Muscle layer of duodenum (tissue), 2 donors: ENCODE results near the gene APP.

Source experiments
- H3K27ac ChIP-seq: one replicate; pipeline ENCODE4 v1.7.0; 2013; ENCODE audit warnings: mild to moderate bottlenecking, low read length
- H3K27me3 ChIP-seq: one replicate; pipeline ENCODE4 v1.7.0; 2013; ENCODE audit warnings: low read depth, mild to moderate bottlenecking, control low read depth, low read length
- H3K36me3 ChIP-seq, 2 donors: one replicate each; pipeline ENCODE4 v1.7.0; 2013; ENCODE audit warnings: low read length in 2 of 2, control low read depth in 1 of 2, mild to moderate bottlenecking in 1 of 2; ENCODE audit not compliant: insufficient read depth in 2 of 2, control insufficient read depth in 1 of 2
- H3K4me1 ChIP-seq, 2 donors: one replicate each; pipeline ENCODE4 v1.7.0; 2013; ENCODE audit warnings: low read length in 2 of 2, mild to moderate bottlenecking in 2 of 2, control low read depth in 1 of 2, moderate library complexity in 1 of 2; ENCODE audit not compliant: insufficient read depth in 2 of 2, control insufficient read depth in 1 of 2
- H3K4me3 ChIP-seq, 2 donors: one replicate each; pipeline ENCODE4 v1.7.0; 2013; ENCODE audit warnings: low read length in 2 of 2, low read depth in 1 of 2, mild to moderate bottlenecking in 1 of 2
- H3K9me3 ChIP-seq, 2 donors: one replicate each; pipeline ENCODE4 v1.7.0; 2013; ENCODE audit warnings: low read length in 2 of 2, control low read depth in 1 of 2, mild to moderate bottlenecking in 1 of 2; ENCODE audit not compliant: control insufficient read depth in 1 of 2
- donor health status: healthy.

The APP gene

DNA sequence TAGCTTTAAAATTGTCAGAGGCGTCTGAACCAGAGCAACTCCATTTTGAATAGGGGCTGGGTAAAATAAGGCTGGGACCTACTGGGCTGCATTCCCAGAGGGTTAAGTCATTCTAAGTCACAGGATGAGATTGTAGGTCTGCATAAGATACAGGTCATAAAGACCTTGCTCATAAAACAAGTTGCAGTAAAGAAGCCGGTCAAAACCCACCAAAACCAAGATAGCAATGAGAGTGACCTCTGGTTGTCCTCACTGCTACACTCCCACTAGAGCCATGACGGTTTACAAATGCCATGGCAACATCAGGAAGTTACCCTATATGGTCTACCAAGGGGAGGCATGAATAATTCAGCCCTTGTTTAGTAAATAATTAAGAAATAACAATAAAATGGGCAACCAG is 292.2 kb downstream of the APP start:
- Histone ChIP-seq H3K27me3 (no peaks in the 10 kb centered on the region), H3K4me1 (no peaks in the 10 kb centered on the region), H3K9me3 (no peaks in the 10 kb centered on the region), H3K36me3 (peaks cover 0 to 5% of the 10 kb centered on the region in 2 donors), H3K4me3 (no peak overlapping the region), H3K27ac (no peak overlapping the region)

DNA sequence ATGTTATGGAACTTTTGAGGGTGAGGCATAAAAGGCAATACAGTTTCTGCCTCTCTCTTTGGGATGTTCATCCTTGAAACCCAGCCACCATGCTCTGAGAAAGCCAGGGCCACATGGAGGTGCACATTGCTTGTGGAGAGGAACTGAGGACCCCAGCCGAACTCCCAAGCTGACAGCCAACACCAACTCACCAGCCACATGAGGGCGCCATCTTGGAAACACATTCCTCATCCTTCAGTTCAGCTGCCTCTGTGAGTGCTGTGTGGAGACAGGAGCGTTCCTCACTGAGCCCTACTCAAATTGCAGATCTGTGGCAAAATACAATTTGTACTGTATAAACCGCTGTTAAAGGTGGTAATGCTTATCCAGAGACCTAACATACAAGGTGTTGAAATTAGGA is 298.3 kb downstream of the APP start:
- Histone ChIP-seq H3K36me3 (no peaks in the 10 kb centered on the region), H3K9me3 (no peaks in the 10 kb centered on the region), H3K27me3 (no peaks in the 10 kb centered on the region), H3K4me3 (no peak overlapping the region), H3K4me1 (no peaks in the 10 kb centered on the region), H3K27ac (no peak overlapping the region)

DNA sequence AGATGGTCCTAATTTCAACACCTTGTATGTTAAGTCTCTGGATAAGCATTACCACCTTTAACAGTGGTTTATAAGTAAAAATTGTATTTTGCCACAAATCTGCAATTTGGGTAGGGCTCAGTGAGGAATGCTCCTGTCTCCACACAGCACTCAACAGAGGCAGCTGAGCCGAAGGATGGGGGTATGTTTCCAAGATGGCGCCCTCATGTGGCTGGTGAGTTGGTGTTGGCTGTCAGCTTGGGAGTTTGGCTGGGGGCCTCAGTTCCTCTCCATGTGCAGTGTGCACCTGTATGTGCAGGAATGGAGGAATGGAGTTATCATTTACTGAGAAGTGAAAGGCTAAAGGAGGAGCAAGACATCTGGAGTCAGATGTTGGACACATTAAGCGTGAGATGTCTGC is 299.0 kb downstream of the APP start:
- Histone ChIP-seq H3K36me3 (no peaks in the 10 kb centered on the region), H3K4me3 (no peak overlapping the region), H3K9me3 (no peaks in the 10 kb centered on the region), H3K27ac (no peak overlapping the region), H3K4me1 (no peaks in the 10 kb centered on the region), H3K27me3 (no peaks in the 10 kb centered on the region)

DNA sequence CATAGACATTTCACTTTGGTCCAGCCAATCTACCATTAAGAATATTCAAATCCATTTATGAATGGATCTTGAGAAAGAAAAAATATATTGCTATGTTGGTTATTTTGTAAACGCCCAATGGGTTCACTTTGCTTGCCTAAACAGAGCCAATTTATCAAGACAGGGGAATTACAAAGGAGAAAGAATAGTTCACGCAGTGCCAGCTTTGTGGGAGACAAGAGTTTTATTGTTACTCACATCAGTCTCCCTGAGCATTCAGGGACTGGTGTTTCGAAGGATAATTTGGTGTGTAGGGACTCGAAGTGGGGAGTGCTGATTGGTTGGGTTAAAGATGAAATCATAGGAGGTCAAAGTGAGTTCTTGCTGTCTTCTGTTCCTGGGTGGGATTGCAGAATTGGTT is 300.5 kb downstream of the APP start:
- no peak overlapping the region for H3K4me3 ChIP-seq
- no peaks in the 10 kb centered on the region for H3K36me3 ChIP-seq
- no peak overlapping the region for H3K27ac ChIP-seq
- no peaks in the 10 kb centered on the region for H3K27me3 ChIP-seq
- H3K4me1 ChIP-seq = no peaks in the 10 kb centered on the region
- no peaks in the 10 kb centered on the region for H3K9me3 ChIP-seq

DNA sequence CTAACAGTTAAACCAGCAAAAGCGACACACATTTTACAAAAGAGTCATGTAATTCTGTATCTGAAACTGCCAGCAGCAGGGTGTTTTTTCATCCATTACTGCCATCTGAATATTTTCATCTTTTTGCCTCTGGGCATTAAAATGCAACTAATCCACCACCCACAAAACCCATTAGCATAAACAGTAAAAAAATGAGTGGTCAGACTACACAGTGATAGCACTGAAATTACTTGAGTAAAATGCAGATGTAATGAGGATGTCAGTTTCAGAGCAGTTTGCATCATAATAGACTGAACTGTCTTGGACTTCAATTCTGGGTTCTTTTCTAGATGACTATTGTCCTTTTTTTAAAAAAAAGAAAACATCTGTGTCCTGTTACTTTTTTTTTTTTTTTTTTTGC is 303.5 kb downstream of the APP start:
- no peaks in the 10 kb centered on the region for H3K36me3 ChIP-seq
- H3K4me3 ChIP-seq = no peak overlapping the region
- no peaks in the 10 kb centered on the region for H3K4me1 ChIP-seq
- no peaks in the 10 kb centered on the region for H3K27me3 ChIP-seq
- H3K27ac ChIP-seq = no peak overlapping the region
- no peaks in the 10 kb centered on the region for H3K9me3 ChIP-seq

DNA sequence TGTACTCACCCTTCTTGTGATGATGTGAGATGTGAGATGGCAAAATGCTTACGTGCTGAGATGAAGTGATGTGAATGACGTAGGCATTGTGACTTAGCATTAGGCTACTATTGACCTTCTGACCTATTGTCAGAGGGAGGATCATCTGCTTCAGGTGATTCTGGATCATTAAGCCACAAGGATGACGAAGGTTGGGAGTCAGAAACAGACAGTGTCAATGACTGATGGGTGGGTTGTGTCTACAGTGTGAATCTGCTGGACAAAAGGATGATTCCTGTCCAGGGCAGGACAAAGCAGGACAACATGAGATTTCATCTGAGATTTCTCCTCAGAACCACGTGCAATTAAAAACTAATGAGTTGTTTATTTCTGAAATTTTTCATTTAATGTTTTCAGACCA is 306.8 kb downstream of the APP start:
- Histone ChIP-seq H3K27me3 (no peaks in the 10 kb centered on the region), H3K27ac (no peak overlapping the region), H3K4me1 (no peaks in the 10 kb centered on the region), H3K9me3 (no peaks in the 10 kb centered on the region), H3K36me3 (no peaks in the 10 kb centered on the region), H3K4me3 (no peak overlapping the region)

DNA sequence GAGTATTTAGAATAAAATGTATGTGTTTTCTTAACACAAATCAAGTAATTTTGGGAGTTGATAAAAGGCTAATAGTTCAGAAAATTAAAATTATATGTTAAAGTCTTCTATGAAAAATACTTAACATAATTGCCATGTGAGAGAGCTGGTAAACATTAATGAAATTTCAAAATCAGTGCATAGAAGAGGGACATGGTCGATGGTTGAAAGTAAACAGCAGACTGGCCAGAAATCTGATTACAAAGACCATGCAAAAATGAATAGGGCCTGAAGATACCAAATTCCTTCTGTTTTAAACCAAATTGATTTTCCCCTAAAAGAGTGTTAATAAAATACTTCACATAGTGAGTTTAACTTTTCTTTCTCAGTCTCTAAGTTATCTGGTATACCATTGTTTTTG is 307.5 kb downstream of the APP start:
- Histone ChIP-seq H3K4me1 (no peaks in the 10 kb centered on the region), H3K4me3 (no peak overlapping the region), H3K27me3 (no peaks in the 10 kb centered on the region), H3K9me3 (no peaks in the 10 kb centered on the region), H3K27ac (no peak overlapping the region), H3K36me3 (no peaks in the 10 kb centered on the region)

DNA sequence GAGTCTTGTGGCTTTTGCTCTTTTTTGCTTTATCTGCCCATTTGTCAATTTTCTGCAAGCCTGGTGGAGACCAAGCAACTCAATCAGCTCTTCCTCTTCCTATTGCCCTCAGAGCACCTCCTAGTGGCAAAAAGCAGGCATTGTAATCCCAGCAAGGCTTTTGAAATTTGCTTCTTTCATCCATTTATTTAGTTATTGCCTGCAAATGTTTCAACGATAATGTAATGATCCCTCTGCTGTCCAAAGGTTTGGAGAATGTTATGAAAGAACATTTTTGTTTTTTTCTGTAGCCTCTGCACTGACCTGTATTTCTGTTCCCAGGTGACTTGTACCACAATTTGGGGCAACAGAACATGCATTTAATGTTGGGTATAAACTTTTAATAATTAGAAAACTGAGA is 308.0 kb downstream of the APP start:
- no peak overlapping the region for H3K4me3 ChIP-seq
- no peak overlapping the region for H3K27ac ChIP-seq
- no peaks in the 10 kb centered on the region for H3K27me3 ChIP-seq
- H3K4me1 ChIP-seq = no peaks in the 10 kb centered on the region
- no peaks in the 10 kb centered on the region for H3K36me3 ChIP-seq
- no peaks in the 10 kb centered on the region for H3K9me3 ChIP-seq

DNA sequence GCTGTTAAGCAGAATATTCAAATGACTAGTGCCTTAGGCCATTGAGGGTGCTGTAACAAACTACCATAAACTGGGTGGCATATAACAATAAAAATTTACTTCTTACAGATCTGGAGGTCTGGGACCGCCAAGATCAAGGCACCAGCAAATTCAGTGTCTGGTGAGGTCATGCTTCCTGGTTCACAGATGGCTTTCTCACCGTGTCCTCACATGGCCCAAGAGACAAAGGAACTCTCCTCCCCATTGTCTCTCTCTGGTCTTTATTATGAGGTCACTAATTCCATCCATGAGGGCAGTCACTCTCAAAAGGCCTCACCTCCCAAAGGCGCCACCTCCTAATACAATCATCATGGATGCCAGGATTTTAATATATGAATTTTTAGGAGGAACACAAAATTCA is 308.5 kb downstream of the APP start:
- H3K9me3 ChIP-seq = no peaks in the 10 kb centered on the region
- no peak overlapping the region for H3K27ac ChIP-seq
- H3K4me3 ChIP-seq = no peak overlapping the region
- no peaks in the 10 kb centered on the region for H3K27me3 ChIP-seq
- H3K36me3 ChIP-seq = no peaks in the 10 kb centered on the region
- H3K4me1 ChIP-seq = no peaks in the 10 kb centered on the region

DNA sequence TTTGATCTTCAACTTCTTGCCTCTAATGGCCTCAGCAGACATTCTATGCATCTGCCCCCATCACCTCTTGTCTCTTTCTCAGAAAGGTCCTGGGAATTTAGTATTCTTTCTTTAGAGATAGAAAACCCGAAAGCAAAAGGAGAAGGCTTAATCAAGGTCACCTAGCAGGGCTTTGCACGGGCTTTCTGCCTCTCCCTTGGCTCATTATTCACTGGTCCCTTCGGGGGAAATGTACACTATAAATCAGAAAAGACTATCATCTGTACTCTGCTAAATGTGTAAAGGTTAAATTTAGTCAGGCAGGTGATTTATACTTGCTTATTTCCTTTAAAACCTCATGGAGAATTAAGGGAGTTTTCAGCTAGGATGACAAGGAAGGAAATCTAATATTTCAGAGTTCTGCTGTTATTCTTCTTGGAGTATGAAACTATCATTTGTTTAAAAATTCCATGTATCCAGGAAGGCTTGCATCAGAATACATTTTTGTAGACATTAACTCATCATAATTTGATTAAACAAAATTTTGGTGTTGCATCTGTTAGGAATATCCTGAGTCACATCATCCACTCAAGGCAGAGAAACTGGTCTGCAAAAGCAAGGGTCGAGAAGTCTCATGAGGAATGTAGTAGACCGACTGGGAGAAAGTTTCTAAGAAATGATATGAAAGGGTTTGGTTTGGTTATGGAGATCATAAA is 311.2 kb downstream of the APP start:
- Histone ChIP-seq H3K4me3 (no peak overlapping the region), H3K4me1 (no peaks in the 10 kb centered on the region), H3K27me3 (no peaks in the 10 kb centered on the region), H3K27ac (no peak overlapping the region), H3K36me3 (no peaks in the 10 kb centered on the region), H3K9me3 (no peaks in the 10 kb centered on the region)

DNA sequence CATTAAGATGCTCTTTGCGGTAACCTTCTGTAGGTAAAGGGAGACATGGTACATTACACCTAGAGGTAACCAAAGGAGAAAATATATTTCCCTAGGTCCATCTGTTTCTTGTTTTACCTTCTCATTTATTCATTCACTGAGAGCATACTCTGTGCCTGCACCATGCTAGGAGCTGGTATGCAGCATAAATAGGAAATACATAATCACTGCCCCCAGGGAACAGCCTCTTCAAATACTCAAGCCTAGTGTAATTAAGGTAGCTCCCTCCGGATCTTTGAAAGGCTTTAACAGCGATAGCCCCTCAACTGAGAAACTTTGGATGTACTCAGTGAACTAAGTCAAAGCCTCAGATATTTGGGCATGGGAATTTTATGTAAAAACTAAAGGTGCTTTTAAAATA is 312.2 kb downstream of the APP start:
- H3K27me3 ChIP-seq = no peaks in the 10 kb centered on the region
- no peak overlapping the region for H3K27ac ChIP-seq
- no peaks in the 10 kb centered on the region for H3K4me1 ChIP-seq

DNA sequence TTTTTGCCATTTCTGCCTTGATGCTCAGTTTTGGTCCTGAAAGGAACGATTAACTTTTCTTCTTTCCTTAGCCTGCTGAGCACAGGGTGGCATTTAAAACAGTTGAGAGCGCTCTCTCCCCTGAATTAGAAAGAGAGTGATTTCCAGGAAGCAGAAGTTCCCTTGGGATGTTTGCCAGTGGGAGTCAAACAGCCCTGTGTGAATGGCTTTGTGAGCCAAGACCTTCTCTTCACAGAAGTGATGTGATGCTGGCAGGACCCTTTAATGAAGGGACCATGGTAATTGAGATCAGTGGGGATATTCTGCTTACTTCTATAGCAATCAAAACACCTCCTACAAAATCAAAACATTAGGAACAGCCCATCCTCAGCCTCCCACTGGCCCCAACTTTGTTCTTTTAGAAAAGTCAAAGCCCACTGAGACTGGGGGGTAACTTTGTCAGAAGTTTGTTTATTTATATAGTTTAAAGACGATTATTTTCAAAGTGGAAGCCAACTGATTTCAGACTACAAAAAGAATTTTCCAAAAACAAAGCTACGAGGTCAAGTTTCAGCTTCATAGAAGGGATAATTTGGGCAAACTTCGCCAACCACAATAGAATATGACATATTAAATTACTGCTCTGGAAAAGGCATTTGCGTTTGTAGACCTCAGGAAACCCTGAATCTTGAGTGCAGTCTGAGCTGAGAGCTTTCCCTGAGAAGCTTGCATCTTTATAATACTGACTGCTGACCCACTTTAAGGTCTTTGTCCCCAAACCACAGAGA is 313.1 kb downstream of the APP start:
- H3K4me3 ChIP-seq = no peak overlapping the region
- H3K27me3 ChIP-seq = no peaks in the 10 kb centered on the region
- no peaks in the 10 kb centered on the region for H3K36me3 ChIP-seq
- H3K4me1 ChIP-seq = no peaks in the 10 kb centered on the region
- no peaks in the 10 kb centered on the region for H3K9me3 ChIP-seq
- H3K27ac ChIP-seq = no peak overlapping the region

More for the DNA sequence above, 312.2 kb downstream of the APP start:
- Histone ChIP-seq H3K4me3 (no peak overlapping the region), H3K36me3 (no peaks in the 10 kb centered on the region), H3K9me3 (no peaks in the 10 kb centered on the region)
